ENCODE measurements around the gene FHAD1.
A peak's percentile ranks its signal among the peaks of the same experiment; 100 is the strongest.

GRCh38 chr1:15430787-15431570 is 184.0 kb downstream of the FHAD1 start:
- no peak for TF ChIP-seq EZH2 (IDR thresholded peaks at IDR 0.05; ENCODE audit: borderline replicate concordance, low read length)
- TF ChIP-seq, protein P1, sequence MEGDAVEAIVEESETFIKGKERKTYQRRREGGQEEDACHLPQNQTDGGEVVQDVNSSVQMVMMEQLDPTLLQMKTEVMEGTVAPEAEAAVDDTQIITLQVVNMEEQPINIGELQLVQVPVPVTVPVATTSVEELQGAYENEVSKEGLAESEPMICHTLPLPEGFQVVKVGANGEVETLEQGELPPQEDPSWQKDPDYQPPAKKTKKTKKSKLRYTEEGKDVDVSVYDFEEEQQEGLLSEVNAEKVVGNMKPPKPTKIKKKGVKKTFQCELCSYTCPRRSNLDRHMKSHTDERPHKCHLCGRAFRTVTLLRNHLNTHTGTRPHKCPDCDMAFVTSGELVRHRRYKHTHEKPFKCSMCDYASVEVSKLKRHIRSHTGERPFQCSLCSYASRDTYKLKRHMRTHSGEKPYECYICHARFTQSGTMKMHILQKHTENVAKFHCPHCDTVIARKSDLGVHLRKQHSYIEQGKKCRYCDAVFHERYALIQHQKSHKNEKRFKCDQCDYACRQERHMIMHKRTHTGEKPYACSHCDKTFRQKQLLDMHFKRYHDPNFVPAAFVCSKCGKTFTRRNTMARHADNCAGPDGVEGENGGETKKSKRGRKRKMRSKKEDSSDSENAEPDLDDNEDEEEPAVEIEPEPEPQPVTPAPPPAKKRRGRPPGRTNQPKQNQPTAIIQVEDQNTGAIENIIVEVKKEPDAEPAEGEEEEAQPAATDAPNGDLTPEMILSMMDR (conservative IDR thresholded peaks at IDR 0.05 in 1 of 2, IDR thresholded peaks at IDR 0.05 in 1 of 2; ENCODE audit: extremely low read depth in 1 of 2, insufficient read depth in 1 of 2, low read depth in 1 of 2, low read length in 2 of 2) = peak; percentile 94 to 95

All from mammary epithelial cell (primary cell).